Transverse colon (tissue), 4 donors: ENCODE results near the gene ERICH6B. TPM values are rescaled to one million over a fixed set of nuclear protein-coding genes. Genes with fewer than 3 reads are reported as not detected.

ENCODE experiments used
- DNase-seq: peaks from one replicate; pipeline ENCODE4 v3.0.0-alpha.2; 2019
- H3K27ac ChIP-seq, 4 donors: fragments of 200-600 bp; sonication (generic); 2 replicates each; pipeline ENCODE4 v1.5.1; 2016 to 2018; ENCODE audit warnings: inconsistent platforms in 4 of 4
- H3K27me3 ChIP-seq: fragments of 200-600 bp; sonication (generic); 2 replicates; pipeline ENCODE4 v1.5.1; 2017; ENCODE audit warnings: inconsistent platforms
- H3K36me3 ChIP-seq, 4 donors: fragments of 200-600 bp; sonication (generic); 2 replicates each; pipeline ENCODE4 v1.5.1; 2017 to 2019; ENCODE audit warnings: inconsistent platforms in 4 of 4
- H3K4me1 ChIP-seq, 4 donors: fragments of 200-600 bp; sonication (generic); 2 replicates each; pipeline ENCODE4 v1.5.1; 2017 to 2020; ENCODE audit warnings: inconsistent platforms in 4 of 4
- H3K4me3 ChIP-seq, 4 donors: fragments of 200-600 bp; sonication (generic); 1 replicate in 1 of 4; 2 replicates in 3 of 4; pipeline versions ENCODE4 v1.5.1 to v1.6.1; 2017 to 2019; ENCODE audit warnings: inconsistent platforms in 4 of 4
- H3K9me3 ChIP-seq, 2 donors: fragments of 200-600 bp; sonication (generic); 2 replicates each; pipeline ENCODE4 v1.5.1; 2017 to 2019; ENCODE audit warnings: inconsistent platforms in 2 of 2
- EP300 ChIP-seq: sonication (generic); formaldehyde crosslinking; IDR thresholded peaks from one replicate; pipeline ENCODE4 v1.6.1; 2017; ENCODE audit warnings: antibody characterized with exemption, low read depth
- POLR2A ChIP-seq: fragments of 450-650 bp; IDR thresholded peaks from one replicate; pipeline ENCODE4 v1.6.1; 2016; ENCODE audit warnings: antibody characterized with exemption, mild to moderate bottlenecking, moderate library complexity
- POLR2AphosphoS5 ChIP-seq, 3 donors: sonication (generic); formaldehyde crosslinking; IDR thresholded peaks; one replicate each; pipeline ENCODE4 v1.6.1; 2016; ENCODE audit warnings: antibody characterized with exemption in 3 of 3
- WGBS, 2 donors: methylation state at CpG; one replicate each; pipeline ENCODE4 v1.1.5; 2018; ENCODE audit warnings: low coverage in 1 of 2; 5-methylcytosine and 5-hydroxymethylcytosine counted together
- in situ Hi-C, 4 donors: fragments of 200-750 bp; cut with MboI; loops; one replicate each; pipeline versions ENCODE4 v1.15.0 to v1.15.1; 2017; ENCODE audit warnings: low sequenced_read_pairs in 3 of 4, low pct_ligation_motif_present in 1 of 4, low pct_unique_long_range_greater_than_20kb in 1 of 4
- intact Hi-C: fragments of 100-400 bp; cut with DNase I; formaldehyde crosslinking; loops from one replicate; pipeline ENCODE4 v1.15.1; 2023; ENCODE audit warnings: low total_unique reads
- total RNA-seq, 4 donors: library from RNA; depleted of rRNA; stranded (reverse); fragments of >200 nt; gene quantifications; one replicate each; pipeline ENCODE4 v1.1.0, GENCODE V29; 2016
- TF ChIP-seq, protein P1 (sequence below), 5 experiments: fragments of 200-600 bp in 3 of 5; fragments of 450-650 bp in 2 of 5; sonication (generic) in 3 of 5; IDR thresholded peaks; 1 replicate in 2 of 5; 2 replicates in 3 of 5; pipeline ENCODE4 v1.5.1; 2016 to 2017; ENCODE audit warnings: antibody characterized with exemption in 5 of 5, inconsistent platforms in 3 of 5, mild to moderate bottlenecking in 2 of 5, moderate library complexity in 1 of 5

ERICH6B gene
- total RNA-seq, 4 donors from 2014 or later: not detected

DNA sequence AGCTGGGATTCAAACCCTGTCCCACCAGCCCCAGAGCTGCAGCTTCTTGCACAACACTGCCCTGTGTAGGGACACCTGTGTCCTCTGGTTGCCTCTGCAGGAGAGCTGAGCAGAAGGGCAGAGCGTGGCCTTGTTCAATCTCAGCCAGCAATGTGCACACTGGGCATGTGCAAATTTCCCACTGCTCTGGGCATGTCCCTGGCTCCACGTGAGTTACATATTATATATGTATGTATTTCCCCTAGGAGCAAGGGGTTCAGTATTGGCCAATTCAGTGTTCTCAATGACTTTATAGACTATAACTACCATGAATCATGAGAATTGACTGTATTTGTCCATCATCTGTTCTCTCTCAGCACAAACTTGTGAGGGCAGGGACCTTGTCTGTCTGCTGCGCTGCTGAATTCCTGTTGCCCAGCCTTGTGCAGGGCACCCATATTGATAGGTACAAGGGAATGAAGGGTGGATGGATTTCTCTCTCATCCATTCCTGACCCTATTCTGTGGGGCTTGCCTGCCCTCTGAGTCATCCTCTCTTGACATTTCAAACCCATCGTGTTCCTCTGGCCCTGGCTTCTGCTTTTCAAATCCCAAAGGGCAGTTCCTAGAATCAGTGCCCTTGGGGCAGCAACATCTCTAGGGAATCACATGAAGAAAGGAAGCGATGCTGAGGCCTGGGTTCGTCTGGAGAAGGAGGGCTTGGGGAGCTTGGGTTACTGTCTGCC lies 69.7 kb downstream of the ERICH6B start:
- Histone ChIP-seq H3K4me1 (no peaks in the 10 kb centered on the region), H3K4me3 (no peak overlapping the region), H3K9me3 (no peaks in the 10 kb centered on the region), H3K27me3 (peaks cover 7% of the 10 kb centered on the region), H3K27ac (no peak overlapping the region), H3K36me3 (no peaks in the 10 kb centered on the region)
- in situ Hi-C loops (no loop called here), intact Hi-C loops (no loop called here)
- TF ChIP-seq POLR2AphosphoS5 (IDR thresholded peaks at IDR 0.05): no peak
- TF ChIP-seq POLR2A: no peak
- TF ChIP-seq, protein P1, sequence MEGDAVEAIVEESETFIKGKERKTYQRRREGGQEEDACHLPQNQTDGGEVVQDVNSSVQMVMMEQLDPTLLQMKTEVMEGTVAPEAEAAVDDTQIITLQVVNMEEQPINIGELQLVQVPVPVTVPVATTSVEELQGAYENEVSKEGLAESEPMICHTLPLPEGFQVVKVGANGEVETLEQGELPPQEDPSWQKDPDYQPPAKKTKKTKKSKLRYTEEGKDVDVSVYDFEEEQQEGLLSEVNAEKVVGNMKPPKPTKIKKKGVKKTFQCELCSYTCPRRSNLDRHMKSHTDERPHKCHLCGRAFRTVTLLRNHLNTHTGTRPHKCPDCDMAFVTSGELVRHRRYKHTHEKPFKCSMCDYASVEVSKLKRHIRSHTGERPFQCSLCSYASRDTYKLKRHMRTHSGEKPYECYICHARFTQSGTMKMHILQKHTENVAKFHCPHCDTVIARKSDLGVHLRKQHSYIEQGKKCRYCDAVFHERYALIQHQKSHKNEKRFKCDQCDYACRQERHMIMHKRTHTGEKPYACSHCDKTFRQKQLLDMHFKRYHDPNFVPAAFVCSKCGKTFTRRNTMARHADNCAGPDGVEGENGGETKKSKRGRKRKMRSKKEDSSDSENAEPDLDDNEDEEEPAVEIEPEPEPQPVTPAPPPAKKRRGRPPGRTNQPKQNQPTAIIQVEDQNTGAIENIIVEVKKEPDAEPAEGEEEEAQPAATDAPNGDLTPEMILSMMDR (IDR thresholded peaks at IDR 0.05): no peak
- no peak for TF ChIP-seq EP300
- DNase-seq: no peak
- 40 to 73% methylated on average over 1 to 6 of the region's 6 CpGs for WGBS, 2 donors

DNA sequence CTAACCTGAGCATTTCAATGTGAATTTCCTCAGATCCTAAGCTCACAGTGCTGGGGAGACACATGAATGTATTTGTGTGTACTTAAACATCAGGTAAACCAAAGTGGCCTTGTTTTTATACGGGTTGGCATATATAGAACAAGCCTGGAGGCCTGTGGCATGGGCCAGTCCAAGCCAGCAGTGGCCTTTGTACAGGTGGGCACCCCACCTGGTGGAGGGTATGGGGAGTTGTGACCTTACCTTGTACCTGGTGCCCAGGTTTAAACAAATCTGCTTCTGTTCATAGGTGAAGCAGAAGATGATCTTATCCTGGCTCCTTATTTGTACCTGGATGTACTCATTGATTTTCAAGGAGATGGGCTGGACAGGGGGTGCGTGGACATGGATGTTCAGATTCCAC lies 71.0 kb downstream of the ERICH6B start:
- in situ Hi-C loops: no loop called here
- no peaks in the 10 kb centered on the region for H3K36me3 ChIP-seq

DNA sequence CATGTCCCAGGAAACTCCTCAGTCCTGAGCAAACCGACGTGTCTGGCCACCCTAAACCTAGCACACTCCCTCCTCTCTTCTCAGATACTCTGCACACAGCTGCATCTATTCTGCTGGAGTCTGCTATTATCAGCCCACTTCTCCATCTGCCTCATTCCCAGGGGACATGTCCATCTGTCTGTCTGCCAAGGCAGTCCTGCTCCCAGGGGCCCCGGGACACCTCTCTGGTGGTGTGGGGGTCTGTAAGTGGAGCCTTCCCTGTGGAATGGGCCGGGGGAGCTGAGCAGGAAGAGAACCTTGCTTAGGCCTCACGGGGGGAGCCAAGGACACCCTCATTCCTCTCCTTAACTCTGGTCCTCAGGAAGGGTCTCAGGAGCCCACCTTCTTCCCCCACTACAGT lies 72.7 kb downstream of the ERICH6B start:
- DNase-seq: no peak
- intact Hi-C loops: no loop called here
- Histone ChIP-seq H3K9me3 (no peaks in the 10 kb centered on the region), H3K4me3 (no peak overlapping the region), H3K27me3 (peaks cover 7% of the 10 kb centered on the region), H3K36me3 (no peaks in the 10 kb centered on the region), H3K4me1 (no peaks in the 10 kb centered on the region), H3K27ac (no peak overlapping the region)
- WGBS, 2 donors: 91 to 100% methylated on average over 2 to 4 of the region's 5 CpGs
- in situ Hi-C loops: no loop called here
- TF ChIP-seq EP300: no peak
- no peak for TF ChIP-seq POLR2A
- TF ChIP-seq, protein P1 (IDR thresholded peaks at IDR 0.05): no peak
- no peak for TF ChIP-seq POLR2AphosphoS5 (IDR thresholded peaks at IDR 0.05)

More for the DNA sequence above, 71.0 kb downstream of the ERICH6B start:
- no peak for TF ChIP-seq POLR2AphosphoS5 (IDR thresholded peaks at IDR 0.05)
- no peak for TF ChIP-seq EP300
- no peak for TF ChIP-seq POLR2A
- TF ChIP-seq, protein P1 (IDR thresholded peaks at IDR 0.05): no peak
- Histone ChIP-seq H3K9me3 (no peaks in the 10 kb centered on the region), H3K4me1 (no peaks in the 10 kb centered on the region), H3K27me3 (peaks cover 7% of the 10 kb centered on the region), H3K27ac (no peak overlapping the region), H3K4me3 (no peak overlapping the region)
- intact Hi-C loops: no loop called here
- 78% methylated on average over 2 of the region's 2 CpGs; no CpG with 5 or more reads in 1 of the 2 donors for WGBS, 2 donors
- DNase-seq: no peak

DNA sequence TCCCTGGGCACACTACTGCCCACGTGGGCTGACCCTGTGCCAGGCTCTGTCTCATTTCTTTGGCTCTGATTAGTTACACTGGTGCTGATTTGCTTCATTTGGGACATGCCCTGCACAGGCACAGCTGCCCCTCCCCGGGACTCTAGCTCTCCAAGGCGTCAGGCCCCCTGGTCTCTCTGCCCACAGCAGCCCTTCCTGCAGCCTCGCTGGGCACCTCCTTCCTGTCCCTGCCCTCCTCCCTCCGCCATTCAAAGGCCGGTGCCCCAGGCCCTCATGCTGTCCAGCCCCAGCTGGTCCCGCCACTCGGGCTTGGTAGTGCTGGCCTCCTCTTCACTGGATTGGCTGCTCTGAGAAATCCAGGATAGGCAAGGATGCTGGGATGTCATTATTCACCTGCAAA lies 73.1 kb downstream of the ERICH6B start:
- 69% methylated on average over 8 of the region's 8 CpGs; no CpG with 5 or more reads in 1 of the 2 donors for WGBS, 2 donors
- H3K27ac ChIP-seq: no peak overlapping the region
- peaks cover 2% of the 10 kb centered on the region for H3K27me3 ChIP-seq
- no peak overlapping the region for H3K4me3 ChIP-seq
- intact Hi-C loops: no loop called here
- TF ChIP-seq EP300: no peak
- TF ChIP-seq, protein P1 (IDR thresholded peaks at IDR 0.05): no peak
- in situ Hi-C loops: no loop called here
- H3K9me3 ChIP-seq: no peaks in the 10 kb centered on the region
- no peaks in the 10 kb centered on the region for H3K36me3 ChIP-seq
- DNase-seq: no peak
- H3K4me1 ChIP-seq: no peaks in the 10 kb centered on the region
